Measurements from ENCODE around the gene PCDHB8. TPM values are rescaled to one million over a fixed set of nuclear protein-coding genes. Genes with fewer than 3 reads are reported as not detected.
"Not testable (repeated sequence)": the region's sequence is repeated elsewhere in the genome, so short reads cannot be mapped to it uniquely, and the experiment has no call there.

PCDHB8 gene
- total RNA-seq (2014; rRNA removed; shearing (Covaris generic); ENCODE audit: low replicate concordance) = not detected in 2 replicates

- H3K9me3 ChIP-seq, H3K36me3 ChIP-seq, H3K4me3 ChIP-seq: not testable (repeated sequence)
- DNase-seq = peak; percentile 22
- peaks cover 11% of the 10 kb centered on the region for H3K27me3 ChIP-seq
These were observed at the start of gene PCDHB8 for GRCh38 chr5:141177577-141178191. PCDHB8 (plus strand) TSS chr5:141177790; CDS start chr5:141178035, 245 bp downstream.

DNA sequence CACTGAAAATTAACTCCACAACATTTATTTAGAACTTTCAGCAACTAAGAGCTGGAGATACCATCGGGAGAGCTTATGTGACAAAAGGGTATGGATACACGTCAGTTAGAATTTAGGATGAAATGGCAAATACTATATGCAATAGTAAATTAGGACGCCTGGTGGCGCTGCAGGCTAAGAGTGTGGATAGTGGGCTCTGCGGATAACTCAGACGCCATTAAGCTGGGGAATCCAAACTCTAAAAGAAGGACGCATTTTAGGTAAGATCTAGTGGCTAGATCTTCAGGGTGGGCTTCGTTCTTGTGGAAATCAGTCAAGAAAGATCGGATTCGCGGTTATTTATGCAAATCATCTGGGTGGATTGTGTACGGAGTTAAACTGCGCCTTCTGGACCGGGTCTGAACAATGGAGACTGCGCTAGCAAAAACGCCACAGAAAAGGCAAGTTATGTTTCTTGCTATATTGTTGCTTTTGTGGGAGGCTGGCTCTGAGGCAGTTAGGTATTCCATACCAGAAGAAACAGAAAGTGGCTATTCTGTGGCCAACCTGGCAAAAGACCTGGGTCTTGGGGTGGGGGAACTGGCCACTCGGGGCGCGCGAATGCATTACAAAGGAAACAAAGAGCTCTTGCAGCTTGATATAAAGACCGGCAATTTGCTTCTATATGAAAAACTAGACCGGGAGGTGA is 42.4 kb upstream of the PCDHB8 start, which contains the start of gene PCDHB5:
TSS of gene PCDHB5 (plus strand) at position 177 of the 688 bp plus-strand sequence. CDS start at position 406, 229 bp downstream.
- no peak for DNase-seq
- Histone ChIP-seq H3K36me3 (no peaks in the 10 kb centered on the region), H3K4me3 (peak within 1 kb of the TSS; percentile 34), H3K27me3 (no peaks in the 10 kb centered on the region; the same call in 1 of the 2 replicates), H3K9me3 (no peaks in the 10 kb centered on the region)

GRCh38 chr5:141135718-141136266 is 41.8 kb upstream of the PCDHB8 start:
- no peak for DNase-seq
- no peaks in the 10 kb centered on the region for H3K9me3 ChIP-seq
- no peaks in the 10 kb centered on the region for H3K36me3 ChIP-seq
- no peaks in the 10 kb centered on the region; the same call in 1 of the 2 replicates for H3K27me3 ChIP-seq
- no peak overlapping the region; the same call in 1 of the 2 replicates for H3K4me3 ChIP-seq

- H3K36me3 ChIP-seq, H3K27me3 ChIP-seq, DNase-seq, H3K4me3 ChIP-seq, H3K9me3 ChIP-seq: not testable (repeated sequence)
These were observed 40.2 kb upstream of the PCDHB8 start for GRCh38 chr5:141137346-141137745.

DNA sequence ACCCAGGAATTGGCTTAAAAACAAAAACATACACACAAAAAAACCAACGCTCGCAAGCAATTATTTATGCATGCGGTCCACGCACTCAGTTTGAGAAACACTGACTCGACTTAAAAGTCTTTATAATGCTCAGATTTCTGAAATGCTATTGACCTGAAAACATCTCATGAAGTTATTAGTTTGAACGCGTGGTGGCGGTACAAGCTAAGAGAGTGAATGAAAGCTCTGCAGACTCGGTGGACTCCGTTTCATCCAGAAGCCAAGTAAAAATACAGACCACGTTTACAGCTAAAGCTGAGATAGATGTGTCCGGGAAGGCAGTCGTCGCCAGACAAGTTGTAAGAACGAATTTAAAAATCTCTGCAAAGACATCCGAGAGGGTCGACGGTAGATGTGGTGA is 27.8 kb upstream of the PCDHB8 start, which contains the start of gene PCDHB6:
TSS of gene PCDHB6 (plus strand) at position 246 of the 400 bp plus-strand sequence. CDS start 201 bp downstream, outside the sequence.
- Histone ChIP-seq H3K4me3 (no peak within 1 kb of the TSS), H3K36me3 (no peaks in the 10 kb centered on the region), H3K27me3 (peaks cover 3% of the 10 kb centered on the region), H3K9me3 (no peaks in the 10 kb centered on the region)
- no peak for DNase-seq

GRCh38 chr5:141150224-141150992 is 27.2 kb upstream of the PCDHB8 start:
- H3K4me3 ChIP-seq = no peak overlapping the region

GRCh38 chr5:141150993-141151325 is 26.6 kb upstream of the PCDHB8 start:
- no peaks in the 10 kb centered on the region for H3K9me3 ChIP-seq
- no peak for DNase-seq

More at GRCh38 chr5:141150224-141150992, 27.2 kb upstream of the PCDHB8 start:
- no peaks in the 10 kb centered on the region for H3K36me3 ChIP-seq
- no peak for DNase-seq
- H3K27me3 ChIP-seq = peaks cover 3% of the 10 kb centered on the region
- H3K9me3 ChIP-seq = no peaks in the 10 kb centered on the region

GRCh38 chr5:141151632-141152031 is 26.0 kb upstream of the PCDHB8 start:
- not testable (repeated sequence) for H3K27me3 ChIP-seq, H3K36me3 ChIP-seq, H3K9me3 ChIP-seq, H3K4me3 ChIP-seq, DNase-seq

More at GRCh38 chr5:141150993-141151325, 26.6 kb upstream of the PCDHB8 start:
- Histone ChIP-seq H3K27me3 (peaks cover 3% of the 10 kb centered on the region), H3K4me3 (no peak overlapping the region), H3K36me3 (no peaks in the 10 kb centered on the region)

DNA sequence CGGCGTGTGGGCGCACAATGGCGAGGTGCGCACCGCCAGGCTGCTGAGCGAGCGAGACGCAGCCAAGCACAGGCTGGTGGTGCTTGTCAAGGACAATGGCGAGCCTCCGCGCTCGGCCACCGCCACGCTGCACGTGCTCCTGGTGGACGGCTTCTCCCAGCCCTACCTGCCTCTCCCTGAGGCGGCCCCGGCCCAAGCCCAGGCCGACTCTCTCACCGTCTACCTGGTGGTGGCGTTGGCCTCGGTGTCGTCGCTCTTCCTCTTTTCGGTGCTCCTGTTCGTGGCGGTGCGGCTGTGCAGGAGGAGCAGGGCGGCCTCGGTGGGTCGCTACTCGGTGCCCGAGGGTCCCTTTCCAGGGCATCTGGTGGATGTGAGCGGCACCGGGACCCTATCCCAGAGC is 25.5 kb upstream of the PCDHB8 start:
- not testable (repeated sequence) for DNase-seq, H3K27me3 ChIP-seq, H3K4me3 ChIP-seq, H3K36me3 ChIP-seq, H3K9me3 ChIP-seq

DNA sequence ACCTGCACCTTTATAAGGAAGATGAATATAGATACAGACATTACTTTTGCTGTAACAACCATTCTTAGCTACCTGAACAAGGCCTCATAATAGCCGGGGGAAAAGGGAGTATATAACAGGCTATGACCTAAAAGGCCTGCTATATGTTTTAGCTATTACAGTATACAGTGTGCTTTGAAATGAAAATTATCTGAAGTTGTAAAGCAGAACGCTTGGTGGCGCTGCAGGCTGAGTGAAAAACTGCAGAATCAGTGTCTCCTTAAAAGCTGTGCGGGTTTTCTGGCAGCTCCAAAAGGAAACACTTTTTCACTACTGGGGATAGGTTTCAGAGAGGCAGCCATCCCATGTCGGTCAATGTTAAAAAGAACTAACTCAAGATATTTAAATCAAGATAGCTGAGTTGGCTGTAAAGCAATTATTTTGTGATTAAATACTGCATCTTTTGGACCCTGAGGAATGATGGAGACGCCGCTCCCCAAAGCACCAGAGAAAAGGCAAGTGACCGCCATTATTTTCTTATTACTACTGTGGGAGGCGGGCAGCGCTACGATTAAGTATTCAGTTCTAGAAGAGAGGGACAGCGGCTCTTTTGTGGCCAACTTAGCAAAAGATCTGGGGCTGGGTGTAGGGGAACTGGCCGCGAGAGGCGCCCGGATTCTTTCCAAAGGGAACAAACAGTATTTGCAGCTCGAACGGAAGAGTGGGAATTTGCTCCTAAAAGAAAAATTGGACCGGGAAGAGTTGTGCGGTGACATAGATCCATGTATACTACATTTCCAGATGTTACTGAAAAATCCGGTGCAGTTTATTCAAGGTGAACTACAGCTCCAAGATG is 21.8 kb upstream of the PCDHB8 start:
- no peak overlapping the region for H3K4me3 ChIP-seq
- DNase-seq = no peak
- no peaks in the 10 kb centered on the region for H3K27me3 ChIP-seq
- H3K36me3 ChIP-seq = no peaks in the 10 kb centered on the region
- H3K9me3 ChIP-seq = no peaks in the 10 kb centered on the region

- not testable (repeated sequence) for H3K27me3 ChIP-seq, H3K4me3 ChIP-seq, H3K36me3 ChIP-seq, DNase-seq, H3K9me3 ChIP-seq
These were observed 20.2 kb upstream of the PCDHB8 start for GRCh38 chr5:141157356-141157755.

- not testable (repeated sequence) for H3K36me3 ChIP-seq, H3K9me3 ChIP-seq, DNase-seq, H3K4me3 ChIP-seq, H3K27me3 ChIP-seq
These were observed 19.7 kb upstream of the PCDHB8 start for GRCh38 chr5:141157901-141158300.

GRCh38 chr5:141172381-141173204 is 5.0 kb upstream of the PCDHB8 start, which contains the start of gene PCDHB7:
PCDHB7 (plus strand) TSS chr5:141172644; CDS start chr5:141172836, 192 bp downstream.
- Histone ChIP-seq H3K4me3 (no peak within 1 kb of the TSS), H3K9me3 (no peaks in the 10 kb centered on the region; the same call in none of the 2 replicates), H3K27me3 (peaks cover 8% of the 10 kb centered on the region), H3K36me3 (no peaks in the 10 kb centered on the region)
- no peak for DNase-seq

DNA sequence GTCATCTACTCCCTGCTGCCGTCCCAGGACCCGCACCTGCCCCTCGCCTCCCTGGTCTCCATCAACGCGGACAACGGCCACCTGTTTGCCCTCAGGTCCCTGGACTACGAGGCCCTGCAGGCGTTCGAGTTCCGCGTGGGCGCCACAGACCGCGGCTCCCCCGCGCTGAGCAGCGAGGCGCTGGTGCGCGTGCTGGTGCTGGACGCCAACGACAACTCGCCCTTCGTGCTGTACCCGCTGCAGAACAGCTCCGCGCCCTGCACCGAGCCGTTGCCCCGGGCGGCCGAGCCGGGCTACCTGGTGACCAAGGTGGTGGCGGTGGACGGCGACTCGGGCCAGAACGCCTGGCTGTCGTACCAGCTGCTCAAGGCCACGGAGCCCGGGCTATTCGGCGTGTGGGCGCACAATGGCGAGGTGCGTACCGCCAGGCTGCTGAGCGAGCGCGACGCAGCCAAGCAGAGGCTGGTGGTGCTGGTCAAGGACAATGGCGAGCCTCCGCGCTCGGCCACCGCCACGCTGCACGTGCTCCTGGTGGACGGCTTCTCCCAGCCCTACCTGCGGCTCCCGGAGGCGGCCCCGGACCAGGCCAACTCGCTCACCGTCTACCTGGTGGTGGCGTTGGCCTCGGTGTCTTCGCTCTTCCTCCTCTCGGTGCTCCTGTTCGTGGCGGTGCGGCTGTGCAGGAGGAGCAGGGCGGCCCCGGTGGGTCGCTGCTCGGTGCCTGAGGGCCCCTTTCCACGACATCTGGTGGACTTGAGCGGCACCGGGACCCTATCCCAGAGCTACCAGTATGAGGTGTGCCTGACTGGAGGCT is 3.1 kb upstream of the PCDHB8 start:
- not testable (repeated sequence) for DNase-seq, H3K4me3 ChIP-seq, H3K9me3 ChIP-seq, H3K36me3 ChIP-seq
- peaks cover 11% of the 10 kb centered on the region for H3K27me3 ChIP-seq
